Calu3 (cell line): ENCODE data around the gene GORAB. TPM values are rescaled to one million over a fixed set of nuclear protein-coding genes. Genes with fewer than 3 reads are reported as not detected.

ENCODE experiments used
- BruUV-seq: library from RNA; stranded (reverse); fragments of 400-500 nt; replicated peaks from 2 replicates; lab custom pipeline; 2021; lab: Mats Ljungman, UMichigan
- CTCF ChIA-PET: fragments of 300-600 bp; sonication (Branson Sonifier 250); formaldehyde crosslinking; loops from one replicate; lab custom pipeline; 2022; ENCODE audit warnings: antibody characterized with exemption; lab: Charles Lee
- DNase-seq: peaks from one replicate; pipeline ENCODE4 v3.0.0; 2022
- H3K27ac Mint-ChIP-seq: one replicate; pipeline ENCODE4 v1.8.0; 2022; ENCODE audit warnings: mixed read lengths; ENCODE audit not compliant: unreplicated experiment
- H3K27me3 Mint-ChIP-seq: one replicate; pipeline ENCODE4 v1.8.0; 2022; ENCODE audit warnings: mixed read lengths; ENCODE audit not compliant: unreplicated experiment
- H3K36me3 Mint-ChIP-seq: one replicate; pipeline ENCODE4 v1.8.0; 2022; ENCODE audit warnings: mild to moderate bottlenecking, moderate library complexity, mixed read lengths; ENCODE audit not compliant: insufficient read depth, unreplicated experiment
- H3K4me1 Mint-ChIP-seq: one replicate; pipeline ENCODE4 v1.8.0; 2022; ENCODE audit warnings: mild to moderate bottlenecking, low read depth, mixed read lengths; ENCODE audit not compliant: unreplicated experiment
- H3K4me3 Mint-ChIP-seq: one replicate; pipeline ENCODE4 v1.8.0; 2022; ENCODE audit warnings: mild to moderate bottlenecking, low read depth, moderate library complexity, mixed read lengths; ENCODE audit not compliant: unreplicated experiment
- H3K9me3 Mint-ChIP-seq: one replicate; pipeline ENCODE4 v1.8.0; 2022; ENCODE audit warnings: low read depth, mixed read lengths; ENCODE audit not compliant: unreplicated experiment
- intact Hi-C: fragments of 100-400 bp; cut with micrococcal nuclease; formaldehyde crosslinking; loops from one replicate; pipeline ENCODE4 v1.10.0; 2022; ENCODE audit not compliant: unreplicated experiment
- total RNA-seq: library from RNA; stranded (reverse); gene quantifications from 2 replicates; pipeline ENCODE4 v1.2.3, GENCODE V29; 2022
- TF ChIP-seq, protein P1 (sequence below): fragments of 200-600 bp; IDR thresholded peaks from one replicate; pipeline ENCODE4 v1.8.0; 2022; ENCODE audit warnings: antibody characterized with exemption; ENCODE audit not compliant: unreplicated experiment

GORAB gene
- total RNA-seq, 1 experiment from 2014 or later = 20.5 TPM

DNA sequence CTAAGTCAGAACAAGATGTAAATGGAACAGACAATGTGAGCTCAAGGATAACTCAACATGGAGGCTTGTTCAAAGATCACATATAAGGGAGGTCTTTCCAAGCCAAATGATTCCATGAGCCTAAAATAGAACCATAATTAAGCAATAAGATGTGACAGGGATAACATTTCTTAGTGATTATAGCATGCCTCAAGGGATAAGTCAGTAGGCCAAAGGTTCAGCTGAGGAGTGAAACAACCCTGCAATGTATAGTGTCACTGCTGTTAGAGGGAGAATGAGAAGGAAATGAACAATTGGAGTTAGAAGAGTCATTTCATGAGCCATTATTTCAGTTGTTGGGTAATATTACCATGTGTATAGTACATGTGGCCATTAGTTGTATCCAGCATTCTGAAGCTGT is 25.0 kb downstream of the GORAB start:
- CTCF ChIA-PET = no interaction called here
- DNase-seq = no peak
- Mint-ChIP-seq H3K4me1 (no peaks in the 10 kb centered on the region), H3K27ac (no peak overlapping the region), H3K36me3 (peaks cover 9% of the 10 kb centered on the region), H3K27me3 (no peaks in the 10 kb centered on the region), H3K9me3 (peaks cover 15% of the 10 kb centered on the region), H3K4me3 (no peak overlapping the region)
- no TSS peak for BruUV-seq
- intact Hi-C loops = no loop called here
- TF ChIP-seq, protein P1, sequence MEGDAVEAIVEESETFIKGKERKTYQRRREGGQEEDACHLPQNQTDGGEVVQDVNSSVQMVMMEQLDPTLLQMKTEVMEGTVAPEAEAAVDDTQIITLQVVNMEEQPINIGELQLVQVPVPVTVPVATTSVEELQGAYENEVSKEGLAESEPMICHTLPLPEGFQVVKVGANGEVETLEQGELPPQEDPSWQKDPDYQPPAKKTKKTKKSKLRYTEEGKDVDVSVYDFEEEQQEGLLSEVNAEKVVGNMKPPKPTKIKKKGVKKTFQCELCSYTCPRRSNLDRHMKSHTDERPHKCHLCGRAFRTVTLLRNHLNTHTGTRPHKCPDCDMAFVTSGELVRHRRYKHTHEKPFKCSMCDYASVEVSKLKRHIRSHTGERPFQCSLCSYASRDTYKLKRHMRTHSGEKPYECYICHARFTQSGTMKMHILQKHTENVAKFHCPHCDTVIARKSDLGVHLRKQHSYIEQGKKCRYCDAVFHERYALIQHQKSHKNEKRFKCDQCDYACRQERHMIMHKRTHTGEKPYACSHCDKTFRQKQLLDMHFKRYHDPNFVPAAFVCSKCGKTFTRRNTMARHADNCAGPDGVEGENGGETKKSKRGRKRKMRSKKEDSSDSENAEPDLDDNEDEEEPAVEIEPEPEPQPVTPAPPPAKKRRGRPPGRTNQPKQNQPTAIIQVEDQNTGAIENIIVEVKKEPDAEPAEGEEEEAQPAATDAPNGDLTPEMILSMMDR = no peak

DNA sequence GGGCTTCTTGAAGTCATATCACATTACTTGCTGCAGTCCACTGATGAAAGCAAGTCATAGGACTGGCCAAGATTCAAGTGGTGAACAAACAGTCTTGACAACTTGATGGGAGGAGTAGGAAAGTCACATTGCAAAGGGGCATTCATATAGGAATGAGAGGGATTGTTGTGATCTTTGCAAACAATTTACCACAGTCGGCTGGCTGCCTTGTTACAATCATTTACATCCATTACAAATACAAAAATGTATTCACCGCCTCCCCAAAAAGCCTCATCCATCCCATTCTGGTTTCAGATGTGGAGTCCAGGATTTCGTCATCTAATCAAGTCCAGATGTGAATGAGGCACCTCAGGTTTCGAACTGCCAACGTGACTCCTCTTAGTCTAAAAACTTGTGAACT is 26.8 kb downstream of the GORAB start:
- no TSS peak for BruUV-seq
- TF ChIP-seq, protein P1 = no peak
- H3K27me3 Mint-ChIP-seq = no peaks in the 10 kb centered on the region
- H3K36me3 Mint-ChIP-seq = no peaks in the 10 kb centered on the region
- CTCF ChIA-PET = no interaction called here
- DNase-seq = no peak
- peaks cover 15% of the 10 kb centered on the region for H3K4me1 Mint-ChIP-seq
- peaks cover 17% of the 10 kb centered on the region for H3K9me3 Mint-ChIP-seq
- H3K27ac Mint-ChIP-seq = no peak overlapping the region
- intact Hi-C loops = no loop called here
- no peak overlapping the region for H3K4me3 Mint-ChIP-seq

DNA sequence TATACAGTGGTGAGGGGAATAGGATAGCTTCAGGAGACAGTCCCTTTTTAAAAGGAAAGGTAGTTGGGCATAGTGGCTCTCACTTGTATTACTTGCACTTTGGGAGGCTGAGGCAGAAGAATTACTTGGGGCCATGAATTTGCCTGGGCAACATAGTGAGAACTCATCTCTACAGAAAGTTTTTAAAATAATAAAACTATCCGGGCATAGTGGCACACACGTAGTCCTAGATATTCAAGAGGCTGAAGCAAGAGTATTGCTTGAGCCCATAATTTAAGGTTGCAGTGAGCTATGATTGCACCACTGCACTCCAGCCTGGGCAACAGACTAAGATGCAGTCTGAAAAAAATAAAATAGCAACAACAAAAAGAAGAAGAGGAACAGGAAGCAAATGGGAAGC is 27.2 kb downstream of the GORAB start:
- no peak for DNase-seq
- intact Hi-C loops = no loop called here
- peaks cover 18% of the 10 kb centered on the region for H3K9me3 Mint-ChIP-seq
- H3K36me3 Mint-ChIP-seq = no peaks in the 10 kb centered on the region
- no peak overlapping the region for H3K27ac Mint-ChIP-seq
- CTCF ChIA-PET = no interaction called here
- no peaks in the 10 kb centered on the region for H3K27me3 Mint-ChIP-seq
- no peak overlapping the region for H3K4me3 Mint-ChIP-seq
- TF ChIP-seq, protein P1 = no peak
- no TSS peak for BruUV-seq
- H3K4me1 Mint-ChIP-seq = peaks cover 16% of the 10 kb centered on the region

DNA sequence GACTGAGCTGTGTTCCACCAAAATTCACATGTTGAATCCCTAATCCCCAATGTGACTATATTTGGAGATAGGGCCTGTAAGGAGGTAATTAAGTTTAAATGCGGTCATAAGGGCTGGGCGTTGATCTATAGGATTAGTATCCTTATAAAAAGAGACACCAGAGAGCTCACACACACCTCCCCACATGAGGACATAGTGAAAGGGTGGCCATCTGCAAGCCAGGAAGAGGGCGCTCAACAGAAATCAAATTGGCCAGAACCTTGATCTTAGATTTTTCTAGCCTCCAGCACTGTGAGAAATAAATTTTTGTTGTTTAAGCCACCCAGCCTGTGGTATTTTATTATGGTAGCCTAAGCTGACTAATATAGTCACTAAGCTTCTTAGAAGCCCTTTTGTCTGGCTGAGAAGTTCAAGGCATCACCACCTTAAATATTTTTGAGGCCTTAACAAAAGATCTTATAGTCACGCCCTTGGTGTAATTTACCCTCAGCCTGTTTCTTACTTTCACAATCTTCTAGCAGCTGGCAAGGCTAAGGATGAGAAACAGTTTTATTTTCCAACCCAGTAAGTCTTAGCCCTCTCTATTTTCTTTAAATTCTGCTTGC is 28.8 kb downstream of the GORAB start:
- CTCF ChIA-PET = no interaction called here
- DNase-seq = no peak

More for the DNA sequence above, 28.8 kb downstream of the GORAB start:
- Mint-ChIP-seq H3K4me3 (no peak overlapping the region), H3K27ac (no peak overlapping the region), H3K4me1 (peaks cover 16% of the 10 kb centered on the region), H3K36me3 (no peaks in the 10 kb centered on the region), H3K27me3 (no peaks in the 10 kb centered on the region), H3K9me3 (peaks cover 23% of the 10 kb centered on the region)
- intact Hi-C loops = no loop called here
- TF ChIP-seq, protein P1 = no peak
- BruUV-seq = no TSS peak
